ENCODE results near the gene ADO.

ADO gene

GRCh38 chr10:62843600-62843999, 39.1 kb downstream of the ADO start:
- Histone ChIP-seq H3K4me3 (ENCODE audit: low read length in 2 of 2) (no peak overlapping the region), H3K9ac (ENCODE audit: low read depth in 1 of 2, low read length in 2 of 2) (no peak overlapping the region), H3K4me1 (ENCODE audit: control insufficient read depth in 2 of 2, insufficient read depth in 2 of 2, low read length in 2 of 2) (no peaks in the 10 kb centered on the region), H3K27me3 (ENCODE audit: control insufficient read depth in 2 of 2, insufficient read depth in 2 of 2, low read length in 2 of 2) (no peaks in the 10 kb centered on the region), H3K27ac (ENCODE audit: low read depth in 2 of 2, low read length in 2 of 2) (no peak overlapping the region), H3K36me3 (ENCODE audit: control insufficient read depth in 2 of 2, insufficient read depth in 2 of 2, low read length in 2 of 2) (no peaks in the 10 kb centered on the region), H3K9me3 (ENCODE audit: control insufficient read depth in 2 of 2, low read length in 2 of 2) (peaks cover 0 to 6% of the 10 kb centered on the region in 2 donors)

DNA sequence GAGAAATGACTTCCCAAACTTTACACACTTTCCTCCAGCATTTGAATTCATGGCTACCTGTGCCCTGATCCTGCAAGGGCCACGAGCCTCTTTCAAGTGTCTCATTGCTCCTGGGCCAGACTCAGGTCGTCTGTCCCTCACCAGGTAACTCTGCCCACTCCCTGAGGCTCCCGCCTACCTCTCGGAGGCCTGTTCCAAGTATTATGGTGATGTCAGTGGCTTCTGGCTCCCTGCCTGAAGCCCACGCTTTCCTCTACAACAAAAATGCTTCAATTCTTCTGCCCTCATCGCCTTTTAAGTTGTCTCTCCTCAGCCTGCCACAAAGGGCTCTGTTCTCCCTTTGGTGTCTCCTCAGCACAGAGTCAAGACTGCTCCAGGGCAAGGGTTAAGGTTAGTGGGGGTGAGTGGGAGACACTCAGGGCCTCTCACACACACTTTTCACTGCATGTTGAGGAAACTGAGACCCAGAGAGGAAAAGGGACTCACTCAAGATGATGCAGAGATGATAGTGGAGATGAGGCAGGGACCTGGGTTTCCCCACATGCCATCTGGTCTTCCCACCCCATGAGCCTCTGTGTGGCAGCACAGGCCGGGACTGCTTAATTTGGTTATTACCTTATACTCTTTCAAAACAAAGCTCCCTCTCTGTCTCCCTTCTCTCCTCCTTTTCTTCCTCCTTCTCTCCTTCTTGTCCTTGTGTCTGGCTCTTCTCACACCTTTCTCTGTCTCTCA, 39.9 kb downstream of the ADO start:
- no peak overlapping the region for H3K9ac ChIP-seq (ENCODE audit: low read depth in 1 of 2, low read length in 2 of 2)
- H3K36me3 ChIP-seq (ENCODE audit: control insufficient read depth in 2 of 2, insufficient read depth in 2 of 2, low read length in 2 of 2): no peaks in the 10 kb centered on the region
- H3K27ac ChIP-seq (ENCODE audit: low read depth in 2 of 2, low read length in 2 of 2): no peak overlapping the region
- H3K9me3 ChIP-seq (ENCODE audit: control insufficient read depth in 2 of 2, low read length in 2 of 2): peaks cover 0 to 6% of the 10 kb centered on the region in 2 donors
- no peaks in the 10 kb centered on the region for H3K27me3 ChIP-seq (ENCODE audit: control insufficient read depth in 2 of 2, insufficient read depth in 2 of 2, low read length in 2 of 2)
- no peak overlapping the region for H3K4me3 ChIP-seq (ENCODE audit: low read length in 2 of 2)
- H3K4me1 ChIP-seq (ENCODE audit: control insufficient read depth in 2 of 2, insufficient read depth in 2 of 2, low read length in 2 of 2): no peaks in the 10 kb centered on the region

- Histone ChIP-seq H3K4me3 (ENCODE audit: low read length in 2 of 2) (no peak overlapping the region), H3K36me3 (ENCODE audit: control insufficient read depth in 2 of 2, insufficient read depth in 2 of 2, low read length in 2 of 2) (no peaks in the 10 kb centered on the region), H3K9ac (ENCODE audit: low read depth in 1 of 2, low read length in 2 of 2) (no peak overlapping the region), H3K9me3 (ENCODE audit: control insufficient read depth in 2 of 2, low read length in 2 of 2) (peaks cover 0 to 6% of the 10 kb centered on the region in 2 donors), H3K27ac (ENCODE audit: low read depth in 2 of 2, low read length in 2 of 2) (no peak overlapping the region), H3K4me1 (ENCODE audit: control insufficient read depth in 2 of 2, insufficient read depth in 2 of 2, low read length in 2 of 2) (no peaks in the 10 kb centered on the region), H3K27me3 (ENCODE audit: control insufficient read depth in 2 of 2, insufficient read depth in 2 of 2, low read length in 2 of 2) (no peaks in the 10 kb centered on the region)
These were observed 42.9 kb downstream of the ADO start for GRCh38 chr10:62847433-62847832.

DNA sequence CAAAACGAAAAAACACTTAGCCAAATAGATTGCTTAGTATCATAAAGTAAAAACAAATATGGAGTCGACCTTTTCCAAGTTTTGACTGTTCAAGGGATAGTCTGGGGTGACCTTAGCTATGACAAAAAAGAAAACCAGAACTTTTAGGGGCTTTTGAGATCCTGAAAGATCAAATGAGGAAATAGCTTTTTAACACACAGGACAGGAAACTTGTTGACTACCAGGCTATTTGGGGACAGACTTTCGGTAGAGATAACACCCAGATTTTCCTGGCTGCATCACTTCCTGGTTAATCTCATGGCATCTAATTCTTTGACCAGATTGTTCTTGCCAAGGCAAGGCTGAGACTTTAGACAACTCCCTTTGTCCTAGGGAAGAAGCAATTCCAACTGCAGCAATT, 46.1 kb downstream of the ADO start:
- Histone ChIP-seq H3K9ac (ENCODE audit: low read depth in 1 of 2, low read length in 2 of 2) (no peak overlapping the region), H3K27ac (ENCODE audit: low read depth in 2 of 2, low read length in 2 of 2) (no peak overlapping the region), H3K4me1 (ENCODE audit: control insufficient read depth in 2 of 2, insufficient read depth in 2 of 2, low read length in 2 of 2) (no peaks in the 10 kb centered on the region), H3K9me3 (ENCODE audit: control insufficient read depth in 2 of 2, low read length in 2 of 2) (peaks cover 0 to 6% of the 10 kb centered on the region in 2 donors), H3K27me3 (ENCODE audit: control insufficient read depth in 2 of 2, insufficient read depth in 2 of 2, low read length in 2 of 2) (no peaks in the 10 kb centered on the region), H3K4me3 (ENCODE audit: low read length in 2 of 2) (no peak overlapping the region), H3K36me3 (ENCODE audit: control insufficient read depth in 2 of 2, insufficient read depth in 2 of 2, low read length in 2 of 2) (no peaks in the 10 kb centered on the region)

GRCh38 chr10:62851442-62851841, 46.9 kb downstream of the ADO start:
- Histone ChIP-seq H3K36me3 (ENCODE audit: control insufficient read depth in 2 of 2, insufficient read depth in 2 of 2, low read length in 2 of 2) (no peaks in the 10 kb centered on the region), H3K27me3 (ENCODE audit: control insufficient read depth in 2 of 2, insufficient read depth in 2 of 2, low read length in 2 of 2) (no peaks in the 10 kb centered on the region)

GRCh38 chr10:62852961-62853702, 48.6 kb downstream of the ADO start:
- no peaks in the 10 kb centered on the region for H3K27me3 ChIP-seq (ENCODE audit: control insufficient read depth in 2 of 2, insufficient read depth in 2 of 2, low read length in 2 of 2)
- no peak overlapping the region for H3K9ac ChIP-seq (ENCODE audit: low read depth in 1 of 2, low read length in 2 of 2)
- no peak overlapping the region for H3K27ac ChIP-seq (ENCODE audit: low read depth in 2 of 2, low read length in 2 of 2)
- no peaks in the 10 kb centered on the region for H3K9me3 ChIP-seq (ENCODE audit: control insufficient read depth in 2 of 2, low read length in 2 of 2)
- no peak overlapping the region for H3K4me3 ChIP-seq (ENCODE audit: low read length in 2 of 2)
- H3K4me1 ChIP-seq (ENCODE audit: control insufficient read depth in 2 of 2, insufficient read depth in 2 of 2, low read length in 2 of 2): no peaks in the 10 kb centered on the region
- no peaks in the 10 kb centered on the region for H3K36me3 ChIP-seq (ENCODE audit: control insufficient read depth in 2 of 2, insufficient read depth in 2 of 2, low read length in 2 of 2)

More at GRCh38 chr10:62851442-62851841, 46.9 kb downstream of the ADO start:
- no peak overlapping the region for H3K4me3 ChIP-seq (ENCODE audit: low read length in 2 of 2)
- H3K9me3 ChIP-seq (ENCODE audit: control insufficient read depth in 2 of 2, low read length in 2 of 2): peaks cover 0 to 6% of the 10 kb centered on the region in 2 donors
- no peak overlapping the region for H3K9ac ChIP-seq (ENCODE audit: low read depth in 1 of 2, low read length in 2 of 2)
- H3K27ac ChIP-seq (ENCODE audit: low read depth in 2 of 2, low read length in 2 of 2): no peak overlapping the region
- no peaks in the 10 kb centered on the region for H3K4me1 ChIP-seq (ENCODE audit: control insufficient read depth in 2 of 2, insufficient read depth in 2 of 2, low read length in 2 of 2)

DNA sequence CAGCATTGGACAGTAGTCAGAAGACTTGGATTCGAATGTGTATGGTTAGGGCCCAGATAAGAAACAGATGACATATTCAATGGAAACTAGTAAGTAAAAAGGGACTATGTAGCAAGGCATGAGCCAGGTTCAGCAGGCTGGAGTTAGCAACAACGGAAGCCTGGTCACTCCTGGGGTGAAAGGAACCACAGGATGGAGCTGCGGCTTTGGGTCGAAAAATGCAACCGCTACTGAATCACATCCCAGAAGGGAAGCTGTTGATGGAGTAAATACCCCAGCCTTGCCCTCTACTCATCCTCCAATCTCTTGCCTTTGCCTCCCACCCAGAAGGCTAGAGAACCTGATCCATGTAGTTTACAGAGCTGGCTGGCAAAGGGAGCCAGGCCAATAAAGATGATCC, 49.2 kb downstream of the ADO start:
- Histone ChIP-seq H3K4me1 (ENCODE audit: control insufficient read depth in 2 of 2, insufficient read depth in 2 of 2, low read length in 2 of 2) (no peaks in the 10 kb centered on the region), H3K27me3 (ENCODE audit: control insufficient read depth in 2 of 2, insufficient read depth in 2 of 2, low read length in 2 of 2) (no peaks in the 10 kb centered on the region), H3K9ac (ENCODE audit: low read depth in 1 of 2, low read length in 2 of 2) (no peak overlapping the region), H3K27ac (ENCODE audit: low read depth in 2 of 2, low read length in 2 of 2) (no peak overlapping the region), H3K9me3 (ENCODE audit: control insufficient read depth in 2 of 2, low read length in 2 of 2) (no peaks in the 10 kb centered on the region), H3K36me3 (ENCODE audit: control insufficient read depth in 2 of 2, insufficient read depth in 2 of 2, low read length in 2 of 2) (no peaks in the 10 kb centered on the region), H3K4me3 (ENCODE audit: low read length in 2 of 2) (no peak overlapping the region)

DNA sequence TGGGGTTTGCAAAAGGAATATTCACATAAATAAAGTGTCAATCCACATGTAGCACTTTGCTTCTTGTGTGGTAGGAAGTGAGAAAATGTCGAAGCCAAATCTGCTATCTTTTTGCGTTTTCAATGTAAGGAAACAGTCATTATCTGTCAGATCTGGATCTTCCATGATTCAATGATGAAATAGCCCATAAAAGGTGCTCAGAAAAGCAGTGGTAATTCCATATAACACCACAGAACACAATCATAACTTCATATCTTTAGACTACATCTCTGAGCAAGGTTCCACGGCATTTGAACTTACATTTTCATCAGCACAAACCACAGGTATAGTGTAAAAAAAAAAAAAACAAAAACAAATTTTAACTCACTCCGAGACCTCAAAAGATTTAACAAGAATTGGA, 51.5 kb downstream of the ADO start:
- no peaks in the 10 kb centered on the region for H3K36me3 ChIP-seq (ENCODE audit: control insufficient read depth in 2 of 2, insufficient read depth in 2 of 2, low read length in 2 of 2)
- H3K4me1 ChIP-seq (ENCODE audit: control insufficient read depth in 2 of 2, insufficient read depth in 2 of 2, low read length in 2 of 2): no peaks in the 10 kb centered on the region
- H3K27ac ChIP-seq (ENCODE audit: low read depth in 2 of 2, low read length in 2 of 2): no peak overlapping the region
- no peak overlapping the region for H3K9ac ChIP-seq (ENCODE audit: low read depth in 1 of 2, low read length in 2 of 2)
- H3K4me3 ChIP-seq (ENCODE audit: low read length in 2 of 2): no peak overlapping the region
- no peaks in the 10 kb centered on the region for H3K27me3 ChIP-seq (ENCODE audit: control insufficient read depth in 2 of 2, insufficient read depth in 2 of 2, low read length in 2 of 2)
- no peaks in the 10 kb centered on the region for H3K9me3 ChIP-seq (ENCODE audit: control insufficient read depth in 2 of 2, low read length in 2 of 2)

Data from mucosa of rectum (tissue), 2 donors.